ENCODE measurements around the gene LRRC4B.
"Not testable (repeated sequence)": the region's sequence is repeated elsewhere in the genome, so short reads cannot be mapped to it uniquely, and the experiment has no call there.

The LRRC4B gene

DNA sequence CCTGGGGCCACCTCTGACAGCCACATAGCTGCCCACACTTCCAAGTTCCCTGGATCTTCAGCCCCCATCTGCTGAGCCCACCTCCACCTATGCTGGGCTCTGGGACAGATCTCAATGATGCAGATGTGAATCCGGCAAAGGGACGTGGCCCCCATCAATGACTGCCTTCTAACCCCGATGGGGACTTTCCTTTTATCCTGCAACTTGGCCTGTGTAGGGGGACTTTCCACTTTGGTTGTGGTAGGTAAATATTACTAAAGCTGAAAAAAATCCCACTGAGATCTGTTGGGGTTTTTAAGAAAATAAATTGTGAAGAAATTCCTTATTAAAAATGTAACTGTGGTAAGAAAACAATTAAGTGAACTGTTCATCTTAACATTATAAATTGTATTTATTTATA lies 33.8 kb downstream of the LRRC4B start:
- no peak for ATAC-seq (ENCODE audit: low read depth)
- no peak overlapping the region for H3K27ac ChIP-seq (ENCODE audit: poor library complexity, severe bottlenecking)
- H3K4me1 ChIP-seq (ENCODE audit: insufficient read depth, poor library complexity, severe bottlenecking), result no peaks in the 10 kb centered on the region
- no peak overlapping the region for H3K4me3 ChIP-seq (ENCODE audit: severe bottlenecking)
- no peak for DNase-seq (ENCODE audit: low spot score)
- peaks cover 5% of the 10 kb centered on the region for H3K9me3 ChIP-seq (ENCODE audit: severe bottlenecking)
- no peaks in the 10 kb centered on the region for H3K27me3 ChIP-seq (ENCODE audit: insufficient read depth, poor library complexity, severe bottlenecking)
- H3K36me3 ChIP-seq (ENCODE audit: low read depth), result no peaks in the 10 kb centered on the region
- TF ChIP-seq CTCF (IDR thresholded peaks at IDR 0.05; ENCODE audit: poor library complexity, severe bottlenecking), result no peak

DNA sequence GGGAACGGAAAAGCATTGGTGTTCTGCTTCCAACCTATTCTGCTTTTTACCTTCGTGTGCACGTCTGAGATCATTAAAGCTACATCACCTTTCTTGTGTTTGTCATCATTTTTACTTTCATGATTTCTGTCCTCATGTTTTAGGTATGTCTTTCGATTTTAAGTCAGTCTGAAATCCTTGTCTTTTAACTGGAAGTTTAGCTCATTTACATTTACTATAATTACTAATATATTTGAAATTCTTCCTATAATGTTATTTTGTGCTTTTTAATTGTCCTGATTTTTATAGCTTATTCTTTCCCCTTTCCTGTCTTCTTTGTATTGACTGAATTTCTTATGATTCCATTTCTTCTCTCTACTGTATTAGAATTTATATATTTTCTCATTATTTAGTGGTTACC lies 35.3 kb downstream of the LRRC4B start:
- no peak for TF ChIP-seq CTCF (IDR thresholded peaks at IDR 0.05; ENCODE audit: poor library complexity, severe bottlenecking)
- H3K27me3 ChIP-seq (ENCODE audit: insufficient read depth, poor library complexity, severe bottlenecking), result peaks cover 3% of the 10 kb centered on the region

DNA sequence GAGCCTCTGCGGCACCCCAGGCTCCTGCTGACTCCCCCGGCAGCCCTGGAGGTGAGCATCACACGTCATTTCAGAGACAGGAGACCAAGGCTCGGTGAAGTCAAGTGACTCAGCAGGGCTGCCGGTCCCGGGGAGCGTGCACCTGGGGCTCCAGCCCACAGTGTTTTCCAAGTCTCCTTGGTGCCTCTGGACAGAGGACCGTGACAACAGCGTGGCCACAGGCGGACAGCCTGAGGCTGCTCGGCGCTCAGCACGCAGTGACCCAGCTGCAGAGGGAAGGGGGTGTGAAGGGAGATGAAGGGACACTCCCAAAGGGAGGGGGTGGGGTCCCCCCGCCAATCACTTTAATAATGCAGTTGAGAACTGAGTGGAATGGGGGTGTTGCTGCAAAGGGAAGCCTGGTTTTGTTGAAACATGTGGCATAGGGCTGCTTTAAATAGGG lies 37.0 kb downstream of the LRRC4B start:
- TF ChIP-seq CTCF (IDR thresholded peaks at IDR 0.05; ENCODE audit: poor library complexity, severe bottlenecking), result no peak
- DNase-seq (ENCODE audit: low spot score) (no peak), ATAC-seq (ENCODE audit: low read depth) (no peak)
- H3K27ac ChIP-seq (ENCODE audit: poor library complexity, severe bottlenecking), result no peak overlapping the region
- peaks cover 3% of the 10 kb centered on the region for H3K27me3 ChIP-seq (ENCODE audit: insufficient read depth, poor library complexity, severe bottlenecking)
- peaks cover 5% of the 10 kb centered on the region for H3K9me3 ChIP-seq (ENCODE audit: severe bottlenecking)
- no peaks in the 10 kb centered on the region for H3K4me1 ChIP-seq (ENCODE audit: insufficient read depth, poor library complexity, severe bottlenecking)
- H3K36me3 ChIP-seq (ENCODE audit: low read depth), result no peaks in the 10 kb centered on the region
- H3K4me3 ChIP-seq (ENCODE audit: severe bottlenecking), result no peak overlapping the region

More for the DNA sequence above, 35.3 kb downstream of the LRRC4B start:
- Histone ChIP-seq H3K4me1 (ENCODE audit: insufficient read depth, poor library complexity, severe bottlenecking) (no peaks in the 10 kb centered on the region), H3K36me3 (ENCODE audit: low read depth) (no peaks in the 10 kb centered on the region), H3K9me3 (ENCODE audit: severe bottlenecking) (peaks cover 5% of the 10 kb centered on the region), H3K27ac (ENCODE audit: poor library complexity, severe bottlenecking) (no peak overlapping the region), H3K4me3 (ENCODE audit: severe bottlenecking) (no peak overlapping the region)
- DNase-seq (ENCODE audit: low spot score) (no peak), ATAC-seq (ENCODE audit: low read depth) (no peak)

GRCh38 chr19:50528052-50528451 lies 40.2 kb downstream of the LRRC4B start:
- not testable (repeated sequence) for H3K4me1 ChIP-seq (ENCODE audit: insufficient read depth, poor library complexity, severe bottlenecking); H3K4me3 ChIP-seq (ENCODE audit: severe bottlenecking); H3K36me3 ChIP-seq (ENCODE audit: low read depth); H3K27ac ChIP-seq (ENCODE audit: poor library complexity, severe bottlenecking); H3K9me3 ChIP-seq (ENCODE audit: severe bottlenecking); H3K27me3 ChIP-seq (ENCODE audit: insufficient read depth, poor library complexity, severe bottlenecking); ATAC-seq (ENCODE audit: low read depth); DNase-seq (ENCODE audit: low spot score)

- Histone ChIP-seq H3K4me3 (ENCODE audit: severe bottlenecking) (no peak overlapping the region), H3K27ac (ENCODE audit: poor library complexity, severe bottlenecking) (no peak overlapping the region), H3K27me3 (ENCODE audit: insufficient read depth, poor library complexity, severe bottlenecking) (no peaks in the 10 kb centered on the region), H3K9me3 (ENCODE audit: severe bottlenecking) (no peaks in the 10 kb centered on the region), H3K36me3 (ENCODE audit: low read depth) (no peaks in the 10 kb centered on the region), H3K4me1 (ENCODE audit: insufficient read depth, poor library complexity, severe bottlenecking) (no peaks in the 10 kb centered on the region)
- TF ChIP-seq CTCF (IDR thresholded peaks at IDR 0.05; ENCODE audit: poor library complexity, severe bottlenecking), result no peak
- DNase-seq (ENCODE audit: low spot score) (no peak), ATAC-seq (ENCODE audit: low read depth) (no peak)
Observed at GRCh38 chr19:50522881-50523280, 45.4 kb downstream of the LRRC4B start.

Data from RWPE2 (cell line).